LNCaP clone FGC (cell line): ENCODE data around the gene FAH.

Experiments
- DNase-seq: peaks from one replicate; pipeline ENCODE4 v3.0.0-alpha.2; 2011; ENCODE audit warnings: low read depth
- H3K4me3 ChIP-seq: 2 replicates; pipeline ENCODE4 v1.5.1; 2011; ENCODE audit warnings: mild to moderate bottlenecking, low read depth, low read length, control low read depth
- CTCF ChIP-seq: IDR thresholded peaks from 2 replicates; pipeline ENCODE4 v1.5.1; 2012; ENCODE audit warnings: mild to moderate bottlenecking; ENCODE audit not compliant: control insufficient read depth, insufficient read depth; ENCODE audit errors: extremely low read depth

The FAH gene

GRCh38 chr15:80201256-80202015 lies 48.6 kb downstream of the FAH start:
- TF ChIP-seq CTCF: no peak
- DNase-seq: no peak
- no peak overlapping the region for H3K4me3 ChIP-seq

- TF ChIP-seq CTCF: no peak
- no peak overlapping the region for H3K4me3 ChIP-seq
- no peak for DNase-seq
Measured at GRCh38 chr15:80202016-80202315, 49.2 kb downstream of the FAH start.

- no peak for DNase-seq
- no peak overlapping the region for H3K4me3 ChIP-seq
- TF ChIP-seq CTCF: no peak
Measured at GRCh38 chr15:80202641-80203360, 50.0 kb downstream of the FAH start.

- TF ChIP-seq CTCF: no peak
- H3K4me3 ChIP-seq: no peak overlapping the region
- DNase-seq: no peak
Measured at GRCh38 chr15:80203361-80203885, 50.6 kb downstream of the FAH start.

GRCh38 chr15:80204231-80204630 lies 51.4 kb downstream of the FAH start:
- no peak overlapping the region for H3K4me3 ChIP-seq
- no peak for DNase-seq
- no peak for TF ChIP-seq CTCF

- DNase-seq: no peak
- no peak overlapping the region for H3K4me3 ChIP-seq
- TF ChIP-seq CTCF: no peak
Measured at GRCh38 chr15:80207887-80208286, 55.1 kb downstream of the FAH start.
